H1 (cell line): ENCODE measurements around the gene THPO. TPM values are rescaled to one million over a fixed set of nuclear protein-coding genes. Genes with fewer than 3 reads are reported as not detected.

ENCODE experiments used
- CTCF ChIA-PET: fragments of 300-600 bp; sonication (Branson Sonifier 250); formaldehyde crosslinking; loops from one replicate; lab custom pipeline; 2021; ENCODE audit not compliant: partially characterized antibody; lab: Charles Lee
- POLR2A ChIA-PET: fragments of 300-600 bp; sonication (Branson Sonifier 250); formaldehyde crosslinking; loops from one replicate; lab custom pipeline; 2021; ENCODE audit warnings: inconsistent platforms; ENCODE audit not compliant: partially characterized antibody; lab: Charles Lee
- DNase-seq, 2 experiments: peaks; one replicate each; pipeline versions ENCODE4 v3.0.0 to v3.0.0-alpha.2; 2010 to 2022; ENCODE audit warnings: low spot score in 2 of 2, low read depth in 1 of 2, mixed read lengths in 1 of 2
- FAIRE-seq: peaks from 2 replicates; lab custom pipeline; 2011; peaks lifted over from hg19 to GRCh38; lab: Jason Lieb, UNC
- H2AFZ ChIP-seq: 2 replicates; pipeline ENCODE4 v1.8.1; 2012; ENCODE audit warnings: low read length, inconsistent platforms
- H2AK5ac ChIP-seq: 2 replicates; pipeline ENCODE4 v1.6.1; 2013; ENCODE audit warnings: low read depth, low read length
- H2BK120ac ChIP-seq: replicated peaks from 2 replicates; pipeline ENCODE3; 2013; ENCODE audit warnings: low read depth, low read length, inconsistent platforms
- H2BK12ac ChIP-seq: 2 replicates; pipeline ENCODE4 v1.6.1; 2013; ENCODE audit warnings: low read depth, low read length
- H2BK15ac ChIP-seq: 2 replicates; pipeline ENCODE4 v1.6.1; 2013; ENCODE audit warnings: low read length
- H2BK20ac ChIP-seq: 2 replicates; pipeline ENCODE4 v1.6.1; 2013; ENCODE audit warnings: low read length
- H2BK5ac ChIP-seq: 2 replicates; pipeline ENCODE4 v1.6.1; 2013; ENCODE audit warnings: low read depth, low read length
- H3K14ac ChIP-seq: 2 replicates; pipeline ENCODE4 v1.6.1; 2013; ENCODE audit warnings: inconsistent platforms; ENCODE audit not compliant: insufficient read length
- H3K18ac ChIP-seq: 2 replicates; pipeline ENCODE4 v1.6.1; 2013; ENCODE audit warnings: low read length; ENCODE audit errors: extremely low read depth
- H3K23ac ChIP-seq: 2 replicates; pipeline ENCODE4 v1.6.1; 2013; ENCODE audit warnings: inconsistent platforms; ENCODE audit not compliant: insufficient read length
- H3K23me2 ChIP-seq: 2 replicates; pipeline ENCODE4 v1.6.1; 2013; ENCODE audit warnings: low read depth, low read length
- H3K27ac ChIP-seq: 2 replicates; pipeline ENCODE4 v1.6.1; 2011; ENCODE audit warnings: low read depth, low read length, inconsistent platforms
- H3K27me3 ChIP-seq, 4 experiments: replicated peaks in 1 of 4; 1 replicate in 1 of 4; 2 replicates in 3 of 4; pipeline versions ENCODE4 v1.6.1 to v1.8.1; 2011 to 2013; ENCODE audit warnings: low read length in 3 of 4, mild to moderate bottlenecking in 3 of 4, inconsistent platforms in 2 of 4, mixed read lengths in 2 of 4, moderate library complexity in 1 of 4; ENCODE audit not compliant: control insufficient read depth in 3 of 4, insufficient read depth in 3 of 4; ENCODE audit errors: extremely low read depth in 1 of 4
- H3K36me3 ChIP-seq, 4 experiments: 2 replicates each; pipeline versions ENCODE4 v1.6.1 to v1.8.1; 2011 to 2013; ENCODE audit warnings: mild to moderate bottlenecking in 4 of 4, low read length in 3 of 4, moderate library complexity in 2 of 4, control low read depth in 1 of 4, inconsistent platforms in 1 of 4; ENCODE audit not compliant: insufficient read depth in 4 of 4, control insufficient read depth in 2 of 4
- H3K4ac ChIP-seq: replicated peaks from 2 replicates; pipeline ENCODE3; 2013; ENCODE audit warnings: low read length, low read depth, mixed read lengths, inconsistent platforms; ENCODE audit not compliant: insufficient read length
- H3K4me1 ChIP-seq, 4 experiments: replicated peaks in 1 of 4; 1 replicate in 1 of 4; 2 replicates in 3 of 4; pipeline versions ENCODE4 v1.6.1 to v1.8.1; 2011 to 2013; ENCODE audit warnings: low read length in 3 of 4, inconsistent platforms in 2 of 4, mixed read lengths in 1 of 4; ENCODE audit not compliant: insufficient read depth in 4 of 4, control insufficient read depth in 3 of 4
- H3K4me2 ChIP-seq, 2 experiments: 2 replicates each; pipeline versions ENCODE4 v1.6.1 to v1.8.1; 2011 to 2013; ENCODE audit warnings: low read depth in 2 of 2, low read length in 2 of 2, control low read depth in 1 of 2, inconsistent platforms in 1 of 2, mild to moderate bottlenecking in 1 of 2; ENCODE audit not compliant: insufficient read depth in 1 of 2
- H3K4me3 ChIP-seq, 4 experiments: fragments of 200-600, 300-600 bp in 1 of 4; sonication (generic), shearing (Covaris generic), sonication (Bioruptor Twin) in 1 of 4; 2 replicates each; pipeline versions ENCODE4 v1.5.1 to v1.8.1; 2011 to 2016; ENCODE audit warnings: low read length in 4 of 4, low read depth in 3 of 4, control low read depth in 2 of 4, inconsistent platforms in 2 of 4, mild to moderate bottlenecking in 2 of 4, mixed read lengths in 1 of 4, moderate library complexity in 1 of 4; ENCODE audit not compliant: insufficient read depth in 2 of 4; ENCODE audit errors: extremely low read depth in 1 of 4
- H3K56ac ChIP-seq: replicated peaks from 2 replicates; pipeline ENCODE3; 2013; ENCODE audit warnings: low read depth, mild to moderate bottlenecking, mixed read lengths, low read length, inconsistent platforms; ENCODE audit not compliant: insufficient read length
- H3K79me1 ChIP-seq: 2 replicates; pipeline ENCODE4 v1.6.1; 2013; ENCODE audit warnings: low read depth, low read length, control low read depth
- H3K79me2 ChIP-seq, 2 experiments: 2 replicates each; pipeline versions ENCODE4 v1.6.1 to v1.8.1; 2012 to 2013; ENCODE audit warnings: low read length in 2 of 2, mild to moderate bottlenecking in 2 of 2, inconsistent platforms in 1 of 2; ENCODE audit not compliant: insufficient read depth in 2 of 2, control insufficient read depth in 1 of 2
- H3K9ac ChIP-seq, 4 experiments: replicated peaks in 1 of 4; 1 replicate in 1 of 4; 2 replicates in 3 of 4; pipeline versions ENCODE4 v1.6.1 to v1.8.1; 2011 to 2013; ENCODE audit warnings: low read depth in 3 of 4, low read length in 3 of 4, control low read depth in 2 of 4, mild to moderate bottlenecking in 2 of 4, moderate library complexity in 2 of 4, inconsistent platforms in 1 of 4; ENCODE audit errors: extremely low read depth in 1 of 4
- H3K9me3 ChIP-seq, 2 experiments: 2 replicates each; pipeline versions ENCODE4 v1.6.1 to v1.8.1; 2012 to 2013; ENCODE audit warnings: mild to moderate bottlenecking in 2 of 2, moderate library complexity in 2 of 2, control low read depth in 1 of 2, inconsistent platforms in 1 of 2, low read depth in 1 of 2, low read length in 1 of 2, mixed read lengths in 1 of 2; ENCODE audit not compliant: insufficient read depth in 2 of 2
- H4K20me1 ChIP-seq, 2 experiments: replicated peaks in 1 of 2; 2 replicates each; pipeline versions ENCODE3 to v1.8.1; 2011 to 2013; ENCODE audit warnings: inconsistent platforms in 2 of 2, low read length in 2 of 2, mild to moderate bottlenecking in 1 of 2; ENCODE audit not compliant: insufficient read depth in 2 of 2, control insufficient read depth in 1 of 2
- H4K5ac ChIP-seq: 2 replicates; pipeline ENCODE4 v1.6.1; 2013; ENCODE audit warnings: low read length, low read depth, mixed read lengths, inconsistent platforms; ENCODE audit not compliant: insufficient read length
- H4K8ac ChIP-seq: 2 replicates; pipeline ENCODE4 v1.8.0; 2013; ENCODE audit warnings: mild to moderate bottlenecking, moderate library complexity, low read length, inconsistent platforms; ENCODE audit not compliant: insufficient read depth; ENCODE audit errors: extremely low read depth
- H4K91ac ChIP-seq: replicated peaks from 2 replicates; pipeline ENCODE3; 2013; ENCODE audit warnings: low read length, mixed read lengths, inconsistent platforms; ENCODE audit not compliant: insufficient read length
- HDAC6 ChIP-seq: IDR thresholded peaks from one replicate; pipeline ENCODE4 v1.7.1; 2012; ENCODE audit warnings: low read depth, mild to moderate bottlenecking, inconsistent platforms, low read length, moderate library complexity
- SAP30 ChIP-seq: fragments of 300-600 bp; sonication (generic); IDR thresholded peaks from 2 replicates; pipeline ENCODE4 v1.7.1; 2012; ENCODE audit warnings: low read length, moderate library complexity, mild to moderate bottlenecking, inconsistent platforms; ENCODE audit not compliant: insufficient read depth, insufficient replicate concordance
- SIN3A ChIP-seq, 2 experiments: IDR thresholded peaks in 1 of 2; conservative IDR thresholded peaks in 1 of 2; 2 replicates each; pipeline ENCODE4 v1.6.1; 2011 to 2012; ENCODE audit warnings: low read length in 2 of 2, improper control_type of control experiment in 1 of 2, low read depth in 1 of 2, mild to moderate bottlenecking in 1 of 2
- WGBS, 2 experiments: shearing (Covaris generic) in 1 of 2; methylation state at CpG; one replicate each; pipeline versions ENCODE4 v1.1.6 to v1.1.7; 2013 to 2015; ENCODE audit warnings: low lambda C conversion rate in 2 of 2, mixed read lengths in 2 of 2, inconsistent platforms in 1 of 2, low coverage in 1 of 2, missing lambda C conversion rate in 1 of 2; ENCODE audit not compliant: insufficient replicate concordance in 2 of 2, insufficient coverage in 1 of 2, insufficient read length in 1 of 2; ENCODE audit errors: extremely low coverage in 1 of 2, missing lambda C conversion rate in 1 of 2; 5-methylcytosine and 5-hydroxymethylcytosine counted together
- polyA plus RNA-seq, 7 experiments: library from polyadenylated mRNA; depleted of rRNA in 3 of 7; stranded (reverse) in 5 of 7; unstranded in 2 of 7; fragments of >200 nt in 5 of 7; fragments of 200-250 nt in 2 of 7; gene quantifications; 1 replicate in 5 of 7; 2 replicates in 1 of 7; 4 replicates in 1 of 7; pipeline versions ENCODE4 v1.2.1 to v1.2.3, GENCODE V29; 2011 to 2013; ENCODE audit warnings: missing spikeins in 2 of 7, mixed read lengths in 2 of 7
- total RNA-seq: library from RNA; stranded (reverse); fragmentation: NEBNext Ultra II Directional; extraction: Animal tissue kit (Norgen Biotek cat#: 25700); gene quantifications from 2 replicates; pipeline ENCODE4 v1.2.1, GENCODE V29; 2021

THPO gene
- total and polyA plus RNA-seq, 2 of the 8 experiments (the other 6 are each of a cell fraction or from before 2014, with no cell fraction given) = 0.82 to 1.2 TPM

- no peak within 1 kb of the TSS for H3K56ac ChIP-seq
- H3K4me3 ChIP-seq = peak within 1 kb of the TSS; percentile 52 to 71 (median 55)
- no peaks in the 10 kb centered on the region for H3K36me3 ChIP-seq
- ChIA-PET POLR2A (interaction anchor here (1.0 to 1.2 kb wide), 2 partner anchors 16 to 244 kb away, joined by 3 read pairs; partner anchors contain the start of gene EIF2B5), CTCF (interaction anchor here (0.9 to 8.3 kb wide), 4 partner anchors 6 to 161 kb away, joined by 3 to 78 read pairs (median 20); no protein-coding TSS in a partner anchor)
- 11% methylated on average over 11 of the region's 71 CpGs; no CpG with 5 or more reads in 1 of the 2 experiments for WGBS, 2 experiments
- H2AFZ ChIP-seq = no peak within 1 kb of the TSS
- no peak within 1 kb of the TSS for H3K4ac ChIP-seq
- no peak for FAIRE-seq
- H2BK5ac ChIP-seq = peak within 1 kb of the TSS; percentile 71; the same call in 1 of the 2 replicates
- peak within 1 kb of the TSS; percentile 61; the same call in 1 of the 2 replicates for H2BK15ac ChIP-seq
- no peak within 1 kb of the TSS for H3K23ac ChIP-seq
- no peaks in the 10 kb centered on the region for H3K9me3 ChIP-seq
- no peak within 1 kb of the TSS for H3K9ac ChIP-seq
- no peak within 1 kb of the TSS; the same call in 1 of the 2 replicates for H4K8ac ChIP-seq
- H3K27me3 ChIP-seq = peaks cover 31 to 53% (median 49%) of the 10 kb centered on the region in 4 experiments
- H2BK20ac ChIP-seq = 0 out of 2 replicates have a peak within 1 kb of the TSS, but pooled peaks have one; percentile 1
- H2BK120ac ChIP-seq = no peak within 1 kb of the TSS
- peaks cover 15% of the 10 kb centered on the region; the same call in 1 of the 2 replicates for H3K23me2 ChIP-seq
- H3K4me1 ChIP-seq = peaks cover 0 to 33% (median 27%) of the 10 kb centered on the region in 4 experiments; a peak in 6 of 7 replicates
- H3K79me1 ChIP-seq = no peaks in the 10 kb centered on the region
- H4K5ac ChIP-seq = no peak within 1 kb of the TSS
- H4K20me1 ChIP-seq = peaks cover 2 to 9% of the 10 kb centered on the region in 2 experiments
- H4K91ac ChIP-seq = peak within 1 kb of the TSS; percentile 27
- no peak for DNase-seq
- TF ChIP-seq SIN3A (conservative IDR thresholded peaks at IDR 0.05 in 1 of 2, IDR thresholded peaks at IDR 0.05 in 1 of 2; ENCODE audit: low read depth in 1 of 2, low read length in 2 of 2) (0 out of 4 replicates have a peak, but pooled peaks of 1 of the 2 experiments have one; percentile 1), HDAC6 (no peak), SAP30 (peak; percentile 36)
- H3K79me2 ChIP-seq = no peaks in the 10 kb centered on the region
- H3K18ac ChIP-seq = peak within 1 kb of the TSS; percentile 36
- peak within 1 kb of the TSS; percentile 93 to 97 for H3K4me2 ChIP-seq
- H2BK12ac ChIP-seq = peak within 1 kb of the TSS; percentile 5; the same call in 1 of the 2 replicates
- no peak within 1 kb of the TSS for H3K14ac ChIP-seq
- H3K27ac ChIP-seq = no peak within 1 kb of the TSS
- H2AK5ac ChIP-seq = no peak within 1 kb of the TSS
Observed at GRCh38 chr3:184379358-184380184, 1.6 kb upstream of the THPO start, which contains the start of gene CHRD. TSS of gene CHRD (plus strand) at chr3:184380054. CDS start at chr3:184380319, 265 bp downstream.
